Measurements from ENCODE around the gene ZNF729.
"Not testable (repeated sequence)": the region's sequence is repeated elsewhere in the genome, so short reads cannot be mapped to it uniquely, and the experiment has no call there.

Gene ZNF729

DNA sequence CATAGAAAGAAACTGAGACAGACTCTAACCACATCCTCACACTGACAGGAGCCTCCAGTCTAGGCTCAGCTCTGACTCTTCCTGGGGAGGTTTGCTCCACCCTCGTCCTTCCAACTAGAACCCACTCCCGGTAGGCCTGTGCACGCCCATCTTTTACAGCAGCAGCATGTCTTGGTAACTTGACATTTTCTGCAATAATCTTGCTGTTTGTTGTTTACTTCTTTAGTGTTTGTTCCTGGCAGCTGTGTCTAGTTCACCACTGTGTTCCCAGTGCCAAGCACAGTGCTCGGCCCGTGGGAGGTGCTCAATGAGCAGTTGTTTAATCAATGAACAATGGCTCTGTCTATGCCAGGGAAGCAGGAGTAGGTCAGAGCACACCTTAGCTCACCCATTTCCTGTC lies 23.1 kb upstream of the ZNF729 start:
- Histone ChIP-seq H3K4me3 (ENCODE audit: low read depth, low read length) (no peak overlapping the region), H3K27me3 (ENCODE audit: insufficient read depth, low read depth, severe bottlenecking) (peaks cover 4% of the 10 kb centered on the region), H3K9me3 (ENCODE audit: severe bottlenecking) (no peaks in the 10 kb centered on the region), H3K36me3 (no peaks in the 10 kb centered on the region), H3K27ac (no peak overlapping the region)
- TF ChIP-seq, protein P1, sequence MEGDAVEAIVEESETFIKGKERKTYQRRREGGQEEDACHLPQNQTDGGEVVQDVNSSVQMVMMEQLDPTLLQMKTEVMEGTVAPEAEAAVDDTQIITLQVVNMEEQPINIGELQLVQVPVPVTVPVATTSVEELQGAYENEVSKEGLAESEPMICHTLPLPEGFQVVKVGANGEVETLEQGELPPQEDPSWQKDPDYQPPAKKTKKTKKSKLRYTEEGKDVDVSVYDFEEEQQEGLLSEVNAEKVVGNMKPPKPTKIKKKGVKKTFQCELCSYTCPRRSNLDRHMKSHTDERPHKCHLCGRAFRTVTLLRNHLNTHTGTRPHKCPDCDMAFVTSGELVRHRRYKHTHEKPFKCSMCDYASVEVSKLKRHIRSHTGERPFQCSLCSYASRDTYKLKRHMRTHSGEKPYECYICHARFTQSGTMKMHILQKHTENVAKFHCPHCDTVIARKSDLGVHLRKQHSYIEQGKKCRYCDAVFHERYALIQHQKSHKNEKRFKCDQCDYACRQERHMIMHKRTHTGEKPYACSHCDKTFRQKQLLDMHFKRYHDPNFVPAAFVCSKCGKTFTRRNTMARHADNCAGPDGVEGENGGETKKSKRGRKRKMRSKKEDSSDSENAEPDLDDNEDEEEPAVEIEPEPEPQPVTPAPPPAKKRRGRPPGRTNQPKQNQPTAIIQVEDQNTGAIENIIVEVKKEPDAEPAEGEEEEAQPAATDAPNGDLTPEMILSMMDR (IDR thresholded peaks at IDR 0.05; ENCODE audit: low read depth, low read length), result no peak
- DNase-seq, result no peak

DNA sequence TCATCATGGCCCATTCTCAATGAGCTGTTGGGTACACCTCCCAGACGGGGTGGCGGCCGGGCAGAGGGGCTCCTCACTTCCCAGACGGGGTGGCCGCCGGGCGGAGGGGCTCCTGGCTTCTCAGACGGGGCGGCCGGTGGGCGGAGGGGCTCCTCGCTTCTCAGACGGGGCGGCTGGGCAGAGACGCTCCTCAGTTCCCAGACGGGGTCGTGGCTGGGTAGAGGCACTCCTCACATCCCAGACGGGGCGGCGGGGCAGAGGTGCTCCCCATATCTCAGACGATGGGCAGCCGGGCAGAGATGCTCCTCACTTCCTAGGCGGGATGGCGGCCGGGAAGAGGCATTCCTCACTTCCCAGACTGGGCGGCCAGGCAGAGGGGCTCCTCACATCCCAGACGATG lies 35.3 kb downstream of the ZNF729 start:
- H3K27me3 ChIP-seq (ENCODE audit: insufficient read depth, low read depth, severe bottlenecking); H3K36me3 ChIP-seq; H3K9me3 ChIP-seq (ENCODE audit: severe bottlenecking); DNase-seq; H3K27ac ChIP-seq; H3K4me3 ChIP-seq (ENCODE audit: low read depth, low read length): not testable (repeated sequence)

DNA sequence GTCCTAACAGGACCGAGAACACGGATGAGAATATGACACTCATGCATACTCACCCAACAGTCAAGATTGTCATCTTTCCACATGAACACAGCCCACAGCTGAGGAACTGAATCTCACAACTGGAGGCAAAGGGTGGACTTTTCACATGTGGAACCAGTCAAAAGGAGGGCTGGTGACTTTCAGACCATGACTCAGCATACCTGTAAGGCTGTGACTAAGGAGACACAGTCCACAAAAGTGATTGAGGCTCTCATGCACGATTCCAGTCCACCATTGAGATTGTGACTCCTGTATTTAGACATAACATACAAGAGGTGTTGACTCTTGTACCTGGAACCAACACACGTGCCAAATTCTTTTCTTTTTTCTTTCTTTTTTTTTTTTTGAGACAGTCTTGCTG lies 40.0 kb downstream of the ZNF729 start:
- TF ChIP-seq, protein P1 (IDR thresholded peaks at IDR 0.05; ENCODE audit: low read depth, low read length), result no peak
- H3K27me3 ChIP-seq (ENCODE audit: insufficient read depth, low read depth, severe bottlenecking), result no peaks in the 10 kb centered on the region
- H3K36me3 ChIP-seq, result no peaks in the 10 kb centered on the region
- no peak overlapping the region for H3K27ac ChIP-seq
- H3K4me3 ChIP-seq (ENCODE audit: low read depth, low read length), result no peak overlapping the region
- H3K9me3 ChIP-seq (ENCODE audit: severe bottlenecking), result peaks cover 3% of the 10 kb centered on the region
- DNase-seq, result no peak

DNA sequence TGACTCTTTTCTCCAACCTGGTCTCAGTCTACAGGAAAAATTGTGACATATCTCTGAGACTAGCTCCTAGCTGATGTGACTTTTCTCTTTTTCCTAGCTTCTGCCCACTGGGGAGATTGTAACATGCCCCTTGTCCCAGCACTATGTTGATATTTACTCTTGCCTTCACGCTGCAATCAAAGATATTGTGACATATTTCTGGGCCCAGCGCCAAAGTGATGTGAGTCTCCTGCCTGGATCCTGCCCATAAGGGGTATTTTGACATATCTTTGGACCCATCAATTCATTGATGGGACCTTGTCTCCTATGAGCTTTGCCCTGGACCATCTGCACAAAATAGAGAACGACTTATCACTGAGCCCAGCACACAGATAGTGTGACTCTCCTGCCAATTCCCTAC lies 41.1 kb downstream of the ZNF729 start:
- no peak overlapping the region for H3K4me3 ChIP-seq (ENCODE audit: low read depth, low read length)
- no peak for DNase-seq
- peaks cover 3% of the 10 kb centered on the region for H3K9me3 ChIP-seq (ENCODE audit: severe bottlenecking)

DNA sequence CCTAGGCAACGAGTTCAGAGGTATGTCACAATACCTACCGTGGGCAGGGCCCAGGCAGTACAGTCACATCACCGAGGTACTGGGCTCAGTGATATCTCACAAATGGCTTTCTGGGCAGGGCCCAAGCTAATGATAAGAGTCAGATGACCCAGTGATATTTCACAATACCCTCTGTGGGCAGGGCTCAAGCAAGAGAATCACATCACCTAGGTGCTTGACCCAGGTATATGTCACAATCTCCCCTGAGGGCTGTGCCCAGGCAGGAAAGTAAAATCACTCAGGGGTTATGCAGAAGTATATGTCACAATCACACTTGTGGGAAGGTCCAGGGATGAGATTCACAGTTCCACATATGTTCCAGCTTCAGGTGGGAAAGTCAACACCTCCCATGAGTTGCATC lies 45.3 kb downstream of the ZNF729 start:
- TF ChIP-seq, protein P1 (IDR thresholded peaks at IDR 0.05; ENCODE audit: low read depth, low read length), result no peak
- H3K36me3 ChIP-seq, result no peaks in the 10 kb centered on the region
- H3K4me3 ChIP-seq (ENCODE audit: low read depth, low read length), result no peak overlapping the region
- H3K27me3 ChIP-seq (ENCODE audit: insufficient read depth, low read depth, severe bottlenecking), result no peaks in the 10 kb centered on the region
- no peak overlapping the region for H3K27ac ChIP-seq
- no peak for DNase-seq
- no peaks in the 10 kb centered on the region for H3K9me3 ChIP-seq (ENCODE audit: severe bottlenecking)

More for the DNA sequence above, 41.1 kb downstream of the ZNF729 start:
- Histone ChIP-seq H3K36me3 (no peaks in the 10 kb centered on the region), H3K27me3 (ENCODE audit: insufficient read depth, low read depth, severe bottlenecking) (no peaks in the 10 kb centered on the region), H3K27ac (no peak overlapping the region)
- TF ChIP-seq, protein P1 (IDR thresholded peaks at IDR 0.05; ENCODE audit: low read depth, low read length), result no peak

DNA sequence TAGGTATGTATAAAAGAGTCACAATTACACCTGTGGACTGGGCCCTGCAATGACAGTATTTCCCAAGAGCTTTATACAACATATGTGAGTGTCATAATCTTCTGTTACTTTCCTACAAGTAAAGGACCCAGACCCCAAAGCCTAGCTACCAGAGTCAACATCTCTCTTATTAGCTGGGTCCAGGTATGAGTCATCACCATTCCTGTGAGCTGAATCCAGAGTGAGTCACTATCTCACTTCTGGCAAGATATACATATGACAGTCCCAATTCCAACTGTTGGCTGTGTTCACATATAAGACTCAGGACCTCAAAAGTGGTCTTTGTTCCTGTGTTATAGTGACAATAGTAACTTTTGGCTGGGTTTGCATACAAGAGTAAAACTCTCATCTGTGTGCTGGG lies 46.7 kb downstream of the ZNF729 start:
- TF ChIP-seq, protein P1 (IDR thresholded peaks at IDR 0.05; ENCODE audit: low read depth, low read length), result no peak
- Histone ChIP-seq H3K27me3 (ENCODE audit: insufficient read depth, low read depth, severe bottlenecking) (no peaks in the 10 kb centered on the region), H3K27ac (no peak overlapping the region), H3K9me3 (ENCODE audit: severe bottlenecking) (no peaks in the 10 kb centered on the region), H3K36me3 (no peaks in the 10 kb centered on the region), H3K4me3 (ENCODE audit: low read depth, low read length) (no peak overlapping the region)
- no peak for DNase-seq

Data from WERI-Rb-1 (cell line).